GM12801 (cell line): Measurements from ENCODE around the gene CTNNA3.

ENCODE experiments used
- CTCF ChIP-seq: IDR thresholded peaks from one replicate; pipeline ENCODE4 v1.5.1; 2011; ENCODE audit warnings: control low read depth; ENCODE audit not compliant: insufficient read length; ENCODE audit errors: extremely low read depth

Gene CTNNA3

GRCh38 chr10:67659497-67659896, 36.5 kb downstream of the CTNNA3 start:
- no peak for TF ChIP-seq CTCF

- TF ChIP-seq CTCF: no peak
These were observed 38.2 kb downstream of the CTNNA3 start for GRCh38 chr10:67657775-67658174.

GRCh38 chr10:67650558-67650957, 45.4 kb downstream of the CTNNA3 start:
- no peak for TF ChIP-seq CTCF

- no peak for TF ChIP-seq CTCF
These were observed 47.3 kb downstream of the CTNNA3 start for GRCh38 chr10:67648613-67649229.

GRCh38 chr10:67630904-67631303, 65.1 kb downstream of the CTNNA3 start:
- TF ChIP-seq CTCF: no peak

GRCh38 chr10:67629461-67629971, 66.5 kb downstream of the CTNNA3 start:
- TF ChIP-seq CTCF: no peak

GRCh38 chr10:67622984-67623383, 73.0 kb downstream of the CTNNA3 start:
- no peak for TF ChIP-seq CTCF
